K562 (cell line): Measurements from ENCODE around the gene ADNP. TPM values are rescaled to one million over a fixed set of nuclear protein-coding genes. Genes with fewer than 3 reads are reported as not detected.

Experiments
- ATAC-seq: fragments of 200-7000 bp; cut with Tn5 transposase; 3 replicates; pipeline ENCODE4 v1.9.1; 2020; ENCODE audit warnings: moderate library complexity
- BruUV-seq: library from RNA; stranded (reverse); fragments of 400-500 nt; replicated peaks from 2 replicates; lab custom pipeline; 2021; lab: Mats Ljungman, UMichigan
- CTCF ChIA-PET: fragments of 300-600 bp; formaldehyde crosslinking; extraction: SDS; loops from one replicate; lab custom pipeline; 2021; ENCODE audit warnings: low intra/inter-chr PET ratio; lab: Yijun Ruan, JAX
- POLR2A ChIA-PET: fragments of 300-600, 350-650 bp; sonication (Branson Sonifier 250); formaldehyde crosslinking; extraction: SDS; loops from one replicate; lab custom pipeline; 2021; ENCODE audit warnings: antibody characterized with exemption, inconsistent platforms; lab: Yijun Ruan, JAX
- DNase-seq, 4 experiments: peaks; one replicate each; pipeline versions ENCODE4 v3.0.0 to v3.0.0-alpha.2; 2011 to 2018; ENCODE audit warnings: low spot score in 3 of 4, mixed read lengths in 3 of 4; ENCODE audit errors: extremely low read depth in 1 of 4
- FAIRE-seq: peaks from 2 replicates; lab custom pipeline; 2011; peaks lifted over from hg19 to GRCh38; lab: Jason Lieb, UNC
- H2AFZ ChIP-seq: 2 replicates; pipeline ENCODE4 v1.6.0; 2011; ENCODE audit warnings: low read depth, low read length, control low read depth, inconsistent platforms
- H3K27ac ChIP-seq: fragments of 200-600 bp; 3 replicates; pipeline ENCODE4 v1.8.0; 2011; ENCODE audit warnings: low read depth, mild to moderate bottlenecking, control low read depth, inconsistent platforms, low read length, moderate library complexity, mixed read lengths; ENCODE audit errors: extremely low read depth
- H3K27me3 ChIP-seq, 2 experiments: fragments of 300-600 bp in 1 of 2; 2 replicates in 1 of 2; 3 replicates in 1 of 2; pipeline versions ENCODE4 v1.6.0 to v1.8.0; 2011; ENCODE audit warnings: inconsistent platforms in 2 of 2, low read length in 2 of 2, mild to moderate bottlenecking in 1 of 2, mixed read lengths in 1 of 2, moderate library complexity in 1 of 2; ENCODE audit not compliant: control insufficient read depth in 2 of 2, insufficient read depth in 2 of 2
- H3K36me3 ChIP-seq: fragments of 300-600 bp; 3 replicates; pipeline ENCODE4 v1.8.0; 2011; ENCODE audit warnings: mild to moderate bottlenecking, low read length, inconsistent platforms; ENCODE audit not compliant: control insufficient read depth, insufficient read depth
- H3K4me1 ChIP-seq, 2 experiments: fragments of 200-600 bp in 1 of 2; replicated peaks in 1 of 2; 2 replicates in 1 of 2; 3 replicates in 1 of 2; pipeline versions ENCODE4 v1.5.1 to v1.8.0; 2011; ENCODE audit warnings: inconsistent platforms in 2 of 2, low read length in 2 of 2, mild to moderate bottlenecking in 1 of 2, mixed read lengths in 1 of 2, moderate library complexity in 1 of 2; ENCODE audit not compliant: control insufficient read depth in 2 of 2, insufficient read depth in 2 of 2
- H3K4me2 ChIP-seq: 2 replicates; pipeline ENCODE4 v1.6.1; 2011; ENCODE audit warnings: low read length, control low read depth, inconsistent platforms, mixed read lengths; ENCODE audit not compliant: insufficient read depth
- H3K4me3 ChIP-seq: fragments of 200-600 bp; sonication (generic), shearing (Covaris generic); 2 replicates; pipeline ENCODE4 v1.5.1; 2016; ENCODE audit warnings: control low read depth, inconsistent platforms
- H3K79me2 ChIP-seq: fragments of 200-600 bp; 3 replicates; pipeline ENCODE4 v1.8.0; 2011; ENCODE audit warnings: low read length, inconsistent platforms; ENCODE audit not compliant: control insufficient read depth, insufficient read depth
- H3K9ac ChIP-seq, 2 experiments: 2 replicates each; pipeline versions ENCODE4 v1.6.0 to v1.6.1; 2011; ENCODE audit warnings: low read depth in 2 of 2, low read length in 2 of 2, control low read depth in 1 of 2, inconsistent platforms in 1 of 2, mild to moderate bottlenecking in 1 of 2, mixed read lengths in 1 of 2; ENCODE audit not compliant: insufficient read depth in 1 of 2
- H3K9me1 ChIP-seq: one replicate; pipeline ENCODE4 v1.6.0; 2011; ENCODE audit warnings: inconsistent platforms, mild to moderate bottlenecking, low read length, moderate library complexity; ENCODE audit not compliant: control insufficient read depth, insufficient read depth
- H3K9me3 ChIP-seq: replicated peaks from 2 replicates; pipeline ENCODE4 v1.5.1; 2011; ENCODE audit warnings: low read depth, low read length, inconsistent platforms; ENCODE audit not compliant: control insufficient read depth, insufficient read depth
- H4K20me1 ChIP-seq: replicated peaks from 2 replicates; pipeline ENCODE4 v1.6.1; 2011; ENCODE audit warnings: low read length, inconsistent platforms, mixed read lengths; ENCODE audit not compliant: control insufficient read depth, insufficient read depth
- ATF7 ChIP-seq: fragments of 450-650 bp; IDR thresholded peaks from 2 replicates; pipeline ENCODE4 v1.7.1; 2014; ENCODE audit warnings: mild to moderate bottlenecking, moderate library complexity
- CBX3 ChIP-seq, 2 experiments: IDR thresholded peaks; 1 replicate in 1 of 2; 2 replicates in 1 of 2; pipeline ENCODE4 v1.6.1; 2012; ENCODE audit warnings: inconsistent platforms in 2 of 2, low read length in 2 of 2, borderline replicate concordance in 1 of 2, control low read depth in 1 of 2
- FOXP1 ChIP-seq: sonication (generic); formaldehyde crosslinking; IDR thresholded peaks from 2 replicates; pipeline ENCODE4 v1.8.0; 2022; ENCODE audit warnings: mild to moderate bottlenecking, missing genetic modification reagents
- HDAC6 ChIP-seq: IDR thresholded peaks from 2 replicates; pipeline ENCODE4 v1.6.1; 2012; ENCODE audit warnings: low read depth, mild to moderate bottlenecking, control low read depth, inconsistent platforms, low read length, moderate library complexity
- MEF2D ChIP-seq: conservative IDR thresholded peaks from 2 replicates; pipeline ENCODE4 v1.6.1; 2016; ENCODE audit warnings: low read depth, missing genetic modification characterization, missing compliant biosample characterization
- NR1H2 ChIP-seq: sonication (generic); formaldehyde crosslinking; IDR thresholded peaks from 2 replicates; pipeline ENCODE4 v1.4.0; 2020; ENCODE audit warnings: mild to moderate bottlenecking, missing genetic modification reagents
- RBM39 ChIP-seq: fragments of 200-400 bp; formaldehyde crosslinking; optimal IDR thresholded peaks from 2 replicates; pipeline ENCODE3; 2018; ENCODE audit warnings: low read depth, low read length
- ZBTB7A ChIP-seq: IDR thresholded peaks from 2 replicates; pipeline ENCODE4 v1.6.1; 2011; ENCODE audit warnings: low read depth, mild to moderate bottlenecking, low read length, moderate library complexity, borderline replicate concordance; ENCODE audit not compliant: control insufficient read depth
- ZNF644 ChIP-seq: fragments of 200-800 bp; sonication (Bioruptor generic); IDR thresholded peaks from 2 replicates; pipeline ENCODE4 v1.6.1; 2016; ENCODE audit warnings: low read depth, missing genetic modification characterization, missing compliant biosample characterization
- WGBS: fragments of 100-300 bp; shearing (Covaris generic); methylation state at CpG from one replicate; pipeline ENCODE4 v1.1.6; 2016; ENCODE audit warnings: low coverage, mixed read lengths; ENCODE audit not compliant: insufficient coverage; ENCODE audit errors: missing lambda C conversion rate; 5-methylcytosine and 5-hydroxymethylcytosine counted together
- in situ Hi-C: fragments of 300-500 bp; cut with MboI; formaldehyde crosslinking; loops from 4 replicates; pipeline ENCODE4 v1.15.0; 2018; ENCODE audit warnings: inconsistent platforms, mixed read lengths
- intact Hi-C: fragments of 100-400 bp; cut with micrococcal nuclease; formaldehyde crosslinking; loops from 2 replicates; pipeline ENCODE4 v1.14.2; 2022
- polyA plus RNA-seq, 8 experiments: library from polyadenylated mRNA; depleted of rRNA in 4 of 8; stranded (reverse) in 5 of 8; unstranded in 3 of 8; fragments of >200 nt; fragmentation: Nextera tagmentation in 2 of 8; fragmentation: Illumina TruSeq in 1 of 8; extraction: Ambion mirVana in 2 of 8; extraction: Trizol in 1 of 8; gene quantifications; 2 replicates each; pipeline versions ENCODE4 v1.2.1 to v1.2.3, GENCODE V29; 2011 to 2014; ENCODE audit warnings: inconsistent platforms in 1 of 8, missing spikeins in 1 of 8
- total RNA-seq, 7 experiments: library from RNA; depleted of rRNA in 6 of 7; stranded (reverse); fragments of >200 nt in 6 of 7; fragmentation: Illumina TruSeq in 2 of 7; extraction: Trizol in 2 of 7; gene quantifications; 2 replicates each; pipeline versions ENCODE4 v1.2.1 to v1.2.3, GENCODE V29; 2011 to 2021; ENCODE audit warnings: low replicate concordance in 1 of 7
- TF ChIP-seq, protein P1 (sequence below): fragments of 450-650 bp; IDR thresholded peaks from 2 replicates; pipeline ENCODE4 v1.6.1; 2016; ENCODE audit warnings: antibody characterized with exemption
- TF ChIP-seq, protein P2 (sequence below): fragments of 450-650 bp; formaldehyde crosslinking; IDR thresholded peaks from 2 replicates; pipeline ENCODE4 v1.4.0; 2020; ENCODE audit warnings: mild to moderate bottlenecking, moderate library complexity
- TF ChIP-seq, protein P3 (sequence below): fragments of 450-650 bp; formaldehyde crosslinking; IDR thresholded peaks from 2 replicates; pipeline ENCODE4 v1.4.0; 2020; ENCODE audit warnings: mild to moderate bottlenecking, moderate library complexity
- TF ChIP-seq, protein P4 (sequence below): fragments of 250-450 bp; sonication (Bioruptor Pico); IDR thresholded peaks from 2 replicates; pipeline ENCODE4 v1.4.0; 2020

Gene ADNP
- total and polyA plus RNA-seq, 9 of the 15 experiments (the other 6 are each of a cell fraction or from before 2014, with no cell fraction given): 17.8 to 59.9 (median 25.3) TPM

DNA sequence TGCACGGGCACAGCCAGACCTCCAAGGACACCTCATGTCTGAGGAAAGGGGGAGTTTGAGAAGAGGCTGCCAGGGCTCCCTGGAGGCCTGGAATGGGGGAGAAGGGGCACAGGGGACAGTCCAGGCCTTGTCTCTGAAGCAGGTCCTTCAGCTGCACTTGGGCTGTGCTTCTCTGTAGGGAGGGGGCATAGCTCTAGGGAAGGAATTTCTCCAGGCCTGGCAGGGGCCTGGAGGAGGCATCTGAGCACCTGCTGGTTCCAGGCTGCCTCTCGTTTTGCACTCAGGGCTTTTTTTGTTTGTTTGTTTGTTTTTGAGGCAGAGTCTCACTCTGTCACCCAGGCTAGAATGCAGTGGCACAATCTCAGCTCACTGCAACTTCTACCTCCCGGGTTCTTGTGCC is 68.7 kb downstream of the ADNP start:
- Histone ChIP-seq H3K9me3 (no peaks in the 10 kb centered on the region), H4K20me1 (no peaks in the 10 kb centered on the region; the same call in 1 of the 2 replicates), H2AFZ (no peak overlapping the region), H3K27me3 (peaks cover 11 to 28% of the 10 kb centered on the region in 2 experiments; a peak in 4 of 5 replicates), H3K4me1 (peaks cover 0 to 4% of the 10 kb centered on the region in 2 experiments; a peak in 2 of 5 replicates), H3K4me2 (no peak overlapping the region), H3K36me3 (no peaks in the 10 kb centered on the region), H3K27ac (no peak overlapping the region), H3K79me2 (no peaks in the 10 kb centered on the region), H3K9ac (no peak overlapping the region), H3K9me1 (no peaks in the 10 kb centered on the region), H3K4me3 (no peak overlapping the region)
- ATAC-seq: no peak; the same call in 2 of the 3 replicates
- ChIA-PET CTCF (no interaction called here), POLR2A (interaction anchor here (0.6 to 1.1 kb wide), 3 partner anchors 8 to 907 kb away, joined by 3 read pairs; no protein-coding TSS in a partner anchor)
- in situ Hi-C loops (no loop called here), intact Hi-C loops (no loop called here)
- BruUV-seq: no TSS peak
- 3% methylated on average over 3 of the region's 3 CpGs for WGBS
- no peak for DNase-seq
- FAIRE-seq: no peak
- TF ChIP-seq FOXP1: no peak
- TF ChIP-seq, protein P1, sequence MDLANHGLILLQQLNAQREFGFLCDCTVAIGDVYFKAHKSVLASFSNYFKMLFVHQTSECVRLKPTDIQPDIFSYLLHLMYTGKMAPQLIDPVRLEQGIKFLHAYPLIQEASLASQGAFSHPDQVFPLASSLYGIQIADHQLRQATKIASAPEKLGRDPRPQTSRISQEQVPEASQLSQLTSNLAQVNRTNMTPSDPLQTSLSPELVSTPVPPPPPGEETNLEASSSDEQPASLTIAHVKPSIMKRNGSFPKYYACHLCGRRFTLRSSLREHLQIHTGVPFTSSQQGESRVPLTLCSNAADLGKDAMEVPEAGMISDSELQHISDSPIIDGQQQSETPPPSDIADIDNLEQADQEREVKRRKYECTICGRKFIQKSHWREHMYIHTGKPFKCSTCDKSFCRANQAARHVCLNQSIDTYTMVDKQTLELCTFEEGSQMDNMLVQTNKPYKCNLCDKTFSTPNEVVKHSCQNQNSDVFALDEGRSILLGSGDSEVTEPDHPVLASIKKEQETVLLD: no peak
- no peak for TF ChIP-seq CBX3 (IDR thresholded peaks at IDR 0.05; ENCODE audit: borderline replicate concordance in 1 of 2, low read length in 2 of 2)
- no peak for TF ChIP-seq HDAC6
- no peak for TF ChIP-seq ZBTB7A
- no peak for TF ChIP-seq MEF2D (tag)
- no peak for TF ChIP-seq NR1H2 (CRISPR knock-in tag)
- TF ChIP-seq RBM39: no peak
- no peak for TF ChIP-seq ZNF644 (tag)
- TF ChIP-seq, protein P2, sequence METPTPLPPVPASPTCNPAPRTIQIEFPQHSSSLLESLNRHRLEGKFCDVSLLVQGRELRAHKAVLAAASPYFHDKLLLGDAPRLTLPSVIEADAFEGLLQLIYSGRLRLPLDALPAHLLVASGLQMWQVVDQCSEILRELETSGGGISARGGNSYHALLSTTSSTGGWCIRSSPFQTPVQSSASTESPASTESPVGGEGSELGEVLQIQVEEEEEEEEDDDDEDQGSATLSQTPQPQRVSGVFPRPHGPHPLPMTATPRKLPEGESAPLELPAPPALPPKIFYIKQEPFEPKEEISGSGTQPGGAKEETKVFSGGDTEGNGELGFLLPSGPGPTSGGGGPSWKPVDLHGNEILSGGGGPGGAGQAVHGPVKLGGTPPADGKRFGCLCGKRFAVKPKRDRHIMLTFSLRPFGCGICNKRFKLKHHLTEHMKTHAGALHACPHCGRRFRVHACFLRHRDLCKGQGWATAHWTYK (CRISPR knock-in tag): no peak
- TF ChIP-seq, protein P3, sequence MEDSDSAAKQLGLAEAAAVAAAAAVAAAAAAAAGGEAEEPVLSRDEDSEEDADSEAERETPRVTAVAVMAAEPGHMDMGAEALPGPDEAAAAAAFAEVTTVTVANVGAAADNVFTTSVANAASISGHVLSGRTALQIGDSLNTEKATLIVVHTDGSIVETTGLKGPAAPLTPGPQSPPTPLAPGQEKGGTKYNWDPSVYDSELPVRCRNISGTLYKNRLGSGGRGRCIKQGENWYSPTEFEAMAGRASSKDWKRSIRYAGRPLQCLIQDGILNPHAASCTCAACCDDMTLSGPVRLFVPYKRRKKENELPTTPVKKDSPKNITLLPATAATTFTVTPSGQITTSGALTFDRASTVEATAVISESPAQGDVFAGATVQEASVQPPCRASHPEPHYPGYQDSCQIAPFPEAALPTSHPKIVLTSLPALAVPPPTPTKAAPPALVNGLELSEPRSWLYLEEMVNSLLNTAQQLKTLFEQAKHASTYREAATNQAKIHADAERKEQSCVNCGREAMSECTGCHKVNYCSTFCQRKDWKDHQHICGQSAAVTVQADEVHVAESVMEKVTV (CRISPR knock-in tag): no peak
- TF ChIP-seq, protein P4, sequence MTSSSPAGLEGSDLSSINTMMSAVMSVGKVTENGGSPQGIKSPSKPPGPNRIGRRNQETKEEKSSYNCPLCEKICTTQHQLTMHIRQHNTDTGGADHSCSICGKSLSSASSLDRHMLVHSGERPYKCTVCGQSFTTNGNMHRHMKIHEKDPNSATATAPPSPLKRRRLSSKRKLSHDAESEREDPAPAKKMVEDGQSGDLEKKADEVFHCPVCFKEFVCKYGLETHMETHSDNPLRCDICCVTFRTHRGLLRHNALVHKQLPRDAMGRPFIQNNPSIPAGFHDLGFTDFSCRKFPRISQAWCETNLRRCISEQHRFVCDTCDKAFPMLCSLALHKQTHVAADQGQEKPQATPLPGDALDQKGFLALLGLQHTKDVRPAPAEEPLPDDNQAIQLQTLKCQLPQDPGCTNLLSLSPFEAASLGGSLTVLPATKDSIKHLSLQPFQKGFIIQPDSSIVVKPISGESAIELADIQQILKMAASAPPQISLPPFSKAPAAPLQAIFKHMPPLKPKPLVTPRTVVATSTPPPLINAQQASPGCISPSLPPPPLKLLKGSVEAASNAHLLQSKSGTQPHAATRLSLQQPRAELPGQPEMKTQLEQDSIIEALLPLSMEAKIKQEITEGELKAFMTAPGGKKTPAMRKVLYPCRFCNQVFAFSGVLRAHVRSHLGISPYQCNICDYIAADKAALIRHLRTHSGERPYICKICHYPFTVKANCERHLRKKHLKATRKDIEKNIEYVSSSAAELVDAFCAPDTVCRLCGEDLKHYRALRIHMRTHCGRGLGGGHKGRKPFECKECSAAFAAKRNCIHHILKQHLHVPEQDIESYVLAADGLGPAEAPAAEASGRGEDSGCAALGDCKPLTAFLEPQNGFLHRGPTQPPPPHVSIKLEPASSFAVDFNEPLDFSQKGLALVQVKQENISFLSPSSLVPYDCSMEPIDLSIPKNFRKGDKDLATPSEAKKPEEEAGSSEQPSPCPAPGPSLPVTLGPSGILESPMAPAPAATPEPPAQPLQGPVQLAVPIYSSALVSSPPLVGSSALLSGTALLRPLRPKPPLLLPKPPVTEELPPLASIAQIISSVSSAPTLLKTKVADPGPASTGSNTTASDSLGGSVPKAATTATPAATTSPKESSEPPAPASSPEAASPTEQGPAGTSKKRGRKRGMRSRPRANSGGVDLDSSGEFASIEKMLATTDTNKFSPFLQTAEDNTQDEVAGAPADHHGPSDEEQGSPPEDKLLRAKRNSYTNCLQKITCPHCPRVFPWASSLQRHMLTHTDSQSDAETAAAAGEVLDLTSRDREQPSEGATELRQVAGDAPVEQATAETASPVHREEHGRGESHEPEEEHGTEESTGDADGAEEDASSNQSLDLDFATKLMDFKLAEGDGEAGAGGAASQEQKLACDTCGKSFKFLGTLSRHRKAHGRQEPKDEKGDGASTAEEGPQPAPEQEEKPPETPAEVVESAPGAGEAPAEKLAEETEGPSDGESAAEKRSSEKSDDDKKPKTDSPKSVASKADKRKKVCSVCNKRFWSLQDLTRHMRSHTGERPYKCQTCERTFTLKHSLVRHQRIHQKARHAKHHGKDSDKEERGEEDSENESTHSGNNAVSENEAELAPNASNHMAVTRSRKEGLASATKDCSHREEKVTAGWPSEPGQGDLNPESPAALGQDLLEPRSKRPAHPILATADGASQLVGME: no peak
- TF ChIP-seq ATF7: no peak
